OCI-LY1 (cell line): ENCODE data around the gene ARFGEF3.

Experiments
- H2AFZ ChIP-seq: fragments of 200-600 bp; sonication (generic), shearing (Covaris generic); 2 replicates; pipeline ENCODE4 v1.6.0; 2014; ENCODE audit warnings: antibody characterized with exemption, mild to moderate bottlenecking, low read length
- H3F3A ChIP-seq: fragments of 200-600 bp; sonication (generic), shearing (Covaris generic); 2 replicates; pipeline ENCODE4 v1.6.0; 2014; ENCODE audit warnings: mild to moderate bottlenecking, antibody characterized with exemption, low read length, moderate library complexity; ENCODE audit not compliant: insufficient read depth
- H3K27ac ChIP-seq: fragments of 200-600 bp; sonication (generic); 2 replicates; pipeline ENCODE4 v1.5.1; 2014; ENCODE audit warnings: low read length, mixed run types, mild to moderate bottlenecking, low read depth; ENCODE audit not compliant: poor library complexity, severe bottlenecking
- H3K27me3 ChIP-seq: fragments of 200-600 bp; sonication (generic); 2 replicates; pipeline ENCODE4 v1.6.0; 2014; ENCODE audit warnings: antibody characterized with exemption, mild to moderate bottlenecking, low read length, moderate library complexity; ENCODE audit not compliant: insufficient read depth
- H3K36me3 ChIP-seq: fragments of 200-600 bp; sonication (generic); 2 replicates; pipeline ENCODE4 v1.6.1; 2014; ENCODE audit warnings: mild to moderate bottlenecking, antibody characterized with exemption, low read length, moderate library complexity, mixed read lengths; ENCODE audit not compliant: insufficient read depth
- H3K4me1 ChIP-seq: fragments of 200-600 bp; sonication (generic); 2 replicates; pipeline ENCODE4 v1.5.1; 2014; ENCODE audit warnings: mild to moderate bottlenecking, low read length, moderate library complexity; ENCODE audit not compliant: insufficient read depth, severe bottlenecking
- H3K4me2 ChIP-seq: fragments of 200-600 bp; sonication (generic), shearing (Covaris generic); 2 replicates; pipeline ENCODE4 v1.6.1; 2014; ENCODE audit warnings: low read length
- H3K4me3 ChIP-seq: fragments of 200-600 bp; sonication (generic); 2 replicates; pipeline ENCODE4 v1.5.1; 2014; ENCODE audit warnings: low read length, low read depth, mild to moderate bottlenecking, mixed read lengths; ENCODE audit not compliant: poor library complexity, severe bottlenecking
- H3K79me2 ChIP-seq: fragments of 200-600 bp; shearing (Covaris generic); 2 replicates; pipeline ENCODE4 v1.6.1; 2016; ENCODE audit warnings: mixed run types, low read length, mixed read lengths; ENCODE audit not compliant: insufficient read depth
- H3K9ac ChIP-seq: fragments of 200-600 bp; sonication (generic), shearing (Covaris generic); 2 replicates; pipeline ENCODE4 v1.6.1; 2014; ENCODE audit warnings: mild to moderate bottlenecking, low read length, mixed read lengths
- H3K9me2 ChIP-seq: fragments of 200-600 bp; sonication (generic), shearing (Covaris generic); 2 replicates; pipeline ENCODE4 v1.6.1; 2014; ENCODE audit warnings: low read depth, mild to moderate bottlenecking, low read length, mixed read lengths
- H3K9me3 ChIP-seq: fragments of 200-600 bp; shearing (Covaris generic); 2 replicates; pipeline ENCODE4 v1.6.1; 2014; ENCODE audit warnings: low read length, mixed read lengths
- H4K20me1 ChIP-seq: fragments of 200-600 bp; sonication (generic), shearing (Covaris generic); 2 replicates; pipeline ENCODE4 v1.6.0; 2016; ENCODE audit warnings: mild to moderate bottlenecking, low read length; ENCODE audit not compliant: insufficient read depth
- EZH2 ChIP-seq: fragments of 200-600 bp; sonication (generic), shearing (Covaris generic); IDR thresholded peaks from 2 replicates; pipeline ENCODE4 v1.8.0; 2017; ENCODE audit warnings: borderline replicate concordance, mixed run types, mild to moderate bottlenecking, antibody characterized with exemption, low read length, moderate library complexity, mixed read lengths
- TF ChIP-seq, protein P1 (sequence below): fragments of 200-600 bp; sonication (generic), shearing (Covaris generic); IDR thresholded peaks from 2 replicates; pipeline ENCODE4 v1.5.1; 2017; ENCODE audit warnings: mild to moderate bottlenecking, antibody characterized with exemption, low read length, moderate library complexity, mixed read lengths

The ARFGEF3 gene

DNA sequence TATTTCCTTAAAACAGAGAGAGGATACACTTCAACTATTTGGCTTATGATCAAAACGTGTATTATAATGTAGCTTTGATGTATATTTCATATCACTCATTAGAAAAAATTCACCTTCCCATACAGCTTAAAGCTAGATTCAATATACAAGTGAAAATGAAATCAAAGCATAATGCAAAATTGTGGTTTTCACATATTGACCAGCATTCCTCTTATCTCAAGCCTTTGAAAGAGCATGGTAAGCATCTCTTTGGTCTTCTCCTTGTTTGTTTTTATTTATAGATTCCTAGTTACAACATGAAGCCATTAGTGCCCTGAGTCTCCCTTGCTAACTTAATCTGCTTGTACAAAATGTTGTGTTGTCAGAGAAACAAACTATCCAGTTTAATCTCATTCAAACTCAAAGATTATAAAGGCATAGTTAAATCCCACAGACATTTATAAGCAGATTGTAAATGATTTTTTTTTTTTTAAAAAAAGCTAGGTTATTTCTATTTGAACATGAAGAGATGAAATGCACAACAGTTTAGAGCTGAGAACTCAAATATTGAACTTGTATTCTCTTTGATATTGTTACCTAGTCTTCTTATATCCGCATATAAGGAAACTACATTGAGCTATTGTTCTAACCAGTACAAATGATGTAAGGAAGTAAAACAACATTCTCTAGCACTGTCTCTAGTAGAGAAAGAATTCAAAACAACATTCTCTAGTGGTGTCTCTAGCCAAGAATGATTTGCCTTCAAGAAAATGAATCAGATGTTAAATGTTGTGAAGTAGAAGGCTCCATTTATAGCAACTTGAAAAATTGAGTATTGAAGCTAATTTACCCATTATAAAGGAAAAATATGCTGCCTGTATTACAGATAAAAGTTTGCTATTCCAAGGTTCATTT, 184.8 kb downstream of the ARFGEF3 start:
- H3K4me1 ChIP-seq, result no peaks in the 10 kb centered on the region
- H3F3A ChIP-seq, result no peaks in the 10 kb centered on the region
- H2AFZ ChIP-seq, result no peak overlapping the region
- no peak overlapping the region for H3K27ac ChIP-seq
- H4K20me1 ChIP-seq, result no peaks in the 10 kb centered on the region
- no peak overlapping the region for H3K9ac ChIP-seq
- H3K4me2 ChIP-seq, result no peak overlapping the region
- H3K27me3 ChIP-seq, result no peaks in the 10 kb centered on the region
- H3K79me2 ChIP-seq, result no peaks in the 10 kb centered on the region
- H3K9me3 ChIP-seq, result no peaks in the 10 kb centered on the region
- no peak overlapping the region for H3K4me3 ChIP-seq
- no peaks in the 10 kb centered on the region for H3K9me2 ChIP-seq
- no peaks in the 10 kb centered on the region for H3K36me3 ChIP-seq
- TF ChIP-seq, protein P1, sequence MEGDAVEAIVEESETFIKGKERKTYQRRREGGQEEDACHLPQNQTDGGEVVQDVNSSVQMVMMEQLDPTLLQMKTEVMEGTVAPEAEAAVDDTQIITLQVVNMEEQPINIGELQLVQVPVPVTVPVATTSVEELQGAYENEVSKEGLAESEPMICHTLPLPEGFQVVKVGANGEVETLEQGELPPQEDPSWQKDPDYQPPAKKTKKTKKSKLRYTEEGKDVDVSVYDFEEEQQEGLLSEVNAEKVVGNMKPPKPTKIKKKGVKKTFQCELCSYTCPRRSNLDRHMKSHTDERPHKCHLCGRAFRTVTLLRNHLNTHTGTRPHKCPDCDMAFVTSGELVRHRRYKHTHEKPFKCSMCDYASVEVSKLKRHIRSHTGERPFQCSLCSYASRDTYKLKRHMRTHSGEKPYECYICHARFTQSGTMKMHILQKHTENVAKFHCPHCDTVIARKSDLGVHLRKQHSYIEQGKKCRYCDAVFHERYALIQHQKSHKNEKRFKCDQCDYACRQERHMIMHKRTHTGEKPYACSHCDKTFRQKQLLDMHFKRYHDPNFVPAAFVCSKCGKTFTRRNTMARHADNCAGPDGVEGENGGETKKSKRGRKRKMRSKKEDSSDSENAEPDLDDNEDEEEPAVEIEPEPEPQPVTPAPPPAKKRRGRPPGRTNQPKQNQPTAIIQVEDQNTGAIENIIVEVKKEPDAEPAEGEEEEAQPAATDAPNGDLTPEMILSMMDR, result no peak
- no peak for TF ChIP-seq EZH2

DNA sequence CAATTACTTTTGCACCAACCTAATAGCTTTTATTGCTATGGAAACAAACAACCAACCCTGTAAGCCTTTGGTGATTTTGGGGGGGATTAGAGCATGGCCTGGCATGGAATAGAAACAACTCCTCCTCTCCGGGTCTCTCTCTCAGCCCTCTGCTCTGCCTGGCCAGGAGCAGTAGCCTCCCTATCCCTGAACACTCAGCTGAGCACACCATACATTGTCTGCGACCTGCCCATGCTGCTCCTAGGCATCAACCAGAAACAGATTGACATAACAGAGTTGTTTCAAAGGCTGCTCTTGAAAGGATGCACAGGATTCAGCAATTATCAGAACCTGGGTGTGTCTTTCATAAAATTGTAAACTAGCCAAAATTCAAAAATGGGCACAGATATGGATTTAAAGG, 186.1 kb downstream of the ARFGEF3 start:
- Histone ChIP-seq H3K27me3 (no peaks in the 10 kb centered on the region), H3K79me2 (no peaks in the 10 kb centered on the region), H3K4me1 (no peaks in the 10 kb centered on the region), H3K4me3 (no peak overlapping the region), H4K20me1 (no peaks in the 10 kb centered on the region), H2AFZ (no peak overlapping the region), H3F3A (no peaks in the 10 kb centered on the region), H3K9ac (no peak overlapping the region), H3K9me2 (no peaks in the 10 kb centered on the region), H3K9me3 (no peaks in the 10 kb centered on the region), H3K36me3 (no peaks in the 10 kb centered on the region), H3K4me2 (no peak overlapping the region), H3K27ac (no peak overlapping the region)
- TF ChIP-seq EZH2, result no peak

DNA sequence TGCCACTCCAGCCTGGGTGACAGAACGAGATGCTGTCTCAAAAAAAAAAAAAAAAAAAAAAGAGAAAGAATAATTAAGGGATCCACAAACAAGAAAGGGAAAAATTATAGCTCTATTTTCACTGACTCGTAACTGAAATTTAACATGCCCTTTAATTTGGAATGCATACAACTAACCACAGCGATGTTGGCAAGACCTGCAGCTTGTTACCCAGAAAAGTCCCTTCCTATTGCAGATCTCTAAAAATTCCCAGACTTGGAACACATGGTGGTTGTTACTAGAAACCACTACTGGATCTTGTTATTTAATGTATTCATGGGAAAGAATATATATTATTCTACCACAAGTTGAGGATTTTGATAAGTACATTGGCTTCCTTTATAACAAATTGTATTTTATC, 188.2 kb downstream of the ARFGEF3 start:
- Histone ChIP-seq H3K9ac (no peak overlapping the region), H3K27me3 (no peaks in the 10 kb centered on the region), H3K9me2 (no peaks in the 10 kb centered on the region), H2AFZ (no peak overlapping the region), H3K9me3 (no peaks in the 10 kb centered on the region), H3K4me3 (no peak overlapping the region), H3F3A (no peaks in the 10 kb centered on the region), H3K79me2 (no peaks in the 10 kb centered on the region), H4K20me1 (no peaks in the 10 kb centered on the region), H3K4me1 (no peaks in the 10 kb centered on the region), H3K27ac (no peak overlapping the region), H3K36me3 (no peaks in the 10 kb centered on the region), H3K4me2 (no peak overlapping the region)
- no peak for TF ChIP-seq EZH2
- TF ChIP-seq, protein P1, result no peak
